GM21367 (cell line): ENCODE measurements around the gene CDH4.

ENCODE experiments used
- ATAC-seq: cut with Tn5 transposase; IDR thresholded peaks from one replicate; pipeline ENCODE4 v1.9.1; 2021; ENCODE audit not compliant: unreplicated experiment

The CDH4 gene

DNA sequence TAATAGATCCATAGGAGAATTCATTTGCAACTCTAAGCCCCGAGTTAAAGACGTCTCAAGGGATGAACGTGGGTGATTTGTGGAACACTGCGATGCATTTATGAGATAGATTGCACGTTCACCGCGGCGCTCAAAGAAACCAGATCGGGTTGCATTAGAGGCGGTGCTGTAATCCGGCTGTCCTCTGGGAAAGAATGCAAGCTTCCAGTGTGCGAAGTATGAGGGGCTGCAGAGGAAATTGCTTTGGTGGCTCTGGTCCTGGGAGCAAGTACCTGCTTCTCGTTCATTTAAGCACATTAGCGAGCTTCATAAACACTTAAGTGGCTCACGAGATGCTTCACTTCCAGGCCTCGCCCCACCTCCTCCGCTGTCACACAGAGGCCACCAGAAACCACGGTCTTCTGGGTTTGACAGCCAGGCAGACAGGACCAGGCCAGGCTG is 182.3 kb downstream of the CDH4 start:
- ATAC-seq: no peak

DNA sequence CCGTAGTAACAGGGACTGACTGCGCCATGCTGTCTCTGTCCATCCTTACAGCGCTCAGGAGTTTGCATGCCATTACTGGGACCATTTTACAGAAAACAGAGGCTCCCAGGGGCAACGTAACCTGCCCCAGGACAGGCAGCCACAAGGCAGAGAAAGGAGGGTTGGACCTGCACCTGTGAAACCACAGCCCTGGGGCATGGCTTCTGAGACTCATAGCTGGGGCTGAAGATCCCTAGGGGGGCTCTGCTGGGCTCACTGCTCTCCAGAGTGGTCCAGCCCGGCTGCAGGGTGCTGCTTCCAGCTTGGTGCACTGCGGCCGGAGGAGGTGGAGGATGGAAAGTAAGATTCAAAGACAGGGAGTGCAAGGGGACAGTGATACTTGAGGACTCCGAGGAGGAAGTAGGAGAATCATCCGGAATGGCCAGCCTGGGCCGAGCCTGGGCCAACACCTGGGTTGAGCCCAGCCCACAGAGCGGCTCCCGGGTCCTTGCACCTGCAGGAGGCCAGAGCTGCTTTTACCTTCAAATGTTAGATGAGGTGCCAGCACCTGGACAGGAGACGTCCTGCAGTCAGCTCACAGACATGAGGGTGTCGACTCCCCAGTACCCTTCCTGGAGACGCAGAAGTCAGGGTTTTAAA is 183.2 kb downstream of the CDH4 start:
- no peak for ATAC-seq

DNA sequence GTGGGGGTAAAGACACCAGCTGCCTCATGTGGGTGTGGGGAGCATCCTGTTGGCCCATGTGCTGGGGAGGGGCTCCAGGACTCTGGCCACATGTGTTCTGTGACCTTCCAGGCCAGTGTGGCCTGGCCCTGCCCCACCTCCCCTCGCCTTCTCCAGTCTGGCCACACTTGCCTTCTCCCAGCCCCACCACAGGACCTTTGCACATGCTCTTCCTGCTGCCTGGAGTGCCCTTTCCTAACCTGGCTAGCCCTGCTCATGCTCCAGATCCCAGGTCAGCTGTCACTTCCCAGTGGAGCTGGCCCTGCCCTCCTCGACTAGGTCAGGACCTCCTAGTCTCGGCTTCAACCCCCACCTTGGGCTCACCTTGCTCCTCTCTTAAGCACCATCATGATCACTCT is 183.8 kb downstream of the CDH4 start:
- no peak for ATAC-seq

DNA sequence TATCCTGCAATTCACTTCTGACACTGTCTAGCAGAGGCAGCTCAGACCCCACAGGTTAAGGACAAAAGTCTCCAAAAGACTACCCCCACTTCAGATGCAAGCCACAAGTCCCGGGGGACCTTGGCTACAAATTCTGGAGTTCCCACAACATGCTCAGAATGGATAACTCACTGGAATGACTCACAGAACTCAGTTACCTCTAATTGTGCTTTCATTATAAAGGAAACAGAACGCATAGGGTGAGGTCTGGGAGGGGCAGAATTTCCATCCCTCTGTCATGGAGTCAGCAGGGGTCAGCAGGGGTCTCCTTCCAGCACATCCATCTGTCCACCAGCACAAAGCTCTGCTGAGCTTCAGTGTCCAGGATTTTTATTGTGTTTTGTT is 184.2 kb downstream of the CDH4 start:
- no peak for ATAC-seq

DNA sequence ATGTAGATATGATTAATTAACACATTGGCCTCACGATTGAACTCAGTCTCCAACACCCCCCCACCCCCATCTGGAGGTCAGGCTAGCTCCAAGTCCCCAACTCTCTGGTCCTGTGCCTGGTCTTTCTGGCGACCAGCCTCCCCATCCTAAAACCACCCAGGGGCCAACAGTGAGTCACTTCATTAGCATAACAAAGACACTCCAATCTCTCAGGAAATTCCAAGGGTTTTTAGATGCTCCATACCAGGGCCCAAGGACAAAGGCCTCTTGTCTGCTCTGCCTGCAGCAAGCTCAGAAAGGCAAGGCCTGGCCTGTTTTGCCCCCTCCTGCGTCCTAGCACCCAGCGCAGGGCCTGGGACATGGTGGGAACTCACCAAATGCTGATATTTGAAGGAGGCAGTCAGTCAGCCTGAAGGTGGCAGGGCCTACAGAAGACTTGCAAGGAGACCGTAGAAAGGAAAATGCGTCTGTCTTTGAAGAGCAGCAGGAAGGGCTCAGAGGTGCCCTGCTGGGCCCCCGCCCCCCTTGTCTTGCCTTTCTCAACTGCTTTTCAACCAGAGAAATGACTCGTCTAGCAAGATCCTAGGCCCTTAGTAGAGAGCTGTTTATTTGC is 184.7 kb downstream of the CDH4 start:
- ATAC-seq: no peak

DNA sequence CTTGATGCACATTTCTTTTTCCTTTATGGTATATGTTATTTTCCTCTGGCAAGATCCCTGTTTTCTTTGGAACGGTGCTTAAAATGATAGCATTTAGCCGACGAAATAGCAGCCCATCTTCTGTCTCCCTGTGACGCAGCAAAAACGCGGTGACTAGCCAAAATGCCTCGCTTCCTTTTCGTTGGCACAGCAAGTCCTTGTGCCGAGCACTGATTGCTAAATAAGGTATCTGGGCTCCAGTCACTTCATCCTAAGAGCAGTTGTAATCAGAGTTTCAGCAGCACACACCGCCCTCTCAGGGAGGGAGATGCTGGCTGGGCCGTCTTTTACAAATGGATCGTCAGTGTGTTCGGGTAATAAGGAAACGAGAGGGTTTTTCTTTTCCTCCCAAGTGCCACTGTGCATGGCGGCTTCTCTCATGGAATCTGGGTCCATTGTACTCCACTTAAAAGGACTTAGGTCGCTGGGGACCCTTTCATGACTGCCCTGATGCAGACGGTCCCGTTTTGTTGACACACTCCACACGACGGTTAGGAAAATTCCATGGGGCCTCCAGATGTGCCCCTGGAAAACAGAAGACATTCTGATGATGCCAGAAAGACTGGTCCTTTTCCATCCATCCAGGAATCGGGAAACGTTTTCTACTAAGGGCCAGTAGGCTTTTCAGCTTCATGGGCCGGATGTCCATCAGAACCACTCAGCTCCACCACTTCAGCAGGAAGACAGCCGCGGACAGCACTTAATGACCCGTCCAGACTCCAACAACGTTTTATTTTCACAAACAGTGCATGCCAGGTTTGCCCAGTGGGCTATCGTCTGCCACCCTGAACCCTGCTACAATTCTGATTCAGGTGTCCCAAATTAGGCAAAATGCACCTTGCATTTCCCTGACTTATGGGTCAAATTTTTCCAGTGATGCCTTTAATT is 185.5 kb downstream of the CDH4 start:
- no peak for ATAC-seq

DNA sequence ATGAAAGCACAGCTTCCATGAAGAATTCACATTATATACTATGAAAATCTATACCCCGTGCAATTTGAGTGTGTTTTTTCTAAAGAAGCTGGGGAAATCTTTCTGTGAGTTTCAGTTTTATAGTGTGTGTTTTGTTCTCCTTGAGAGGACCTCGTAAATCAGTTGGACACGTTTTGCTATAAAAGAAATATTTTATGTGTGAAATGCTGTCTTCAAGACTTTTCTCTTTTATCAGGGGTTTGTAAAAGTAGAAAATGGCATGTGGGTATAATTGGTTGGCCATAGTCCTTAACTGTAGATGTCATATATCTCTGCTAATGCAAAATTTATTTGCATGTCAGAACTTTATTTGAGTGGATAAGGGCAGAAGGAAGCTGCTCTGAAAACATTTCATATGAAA is 186.2 kb downstream of the CDH4 start:
- ATAC-seq: no peak

DNA sequence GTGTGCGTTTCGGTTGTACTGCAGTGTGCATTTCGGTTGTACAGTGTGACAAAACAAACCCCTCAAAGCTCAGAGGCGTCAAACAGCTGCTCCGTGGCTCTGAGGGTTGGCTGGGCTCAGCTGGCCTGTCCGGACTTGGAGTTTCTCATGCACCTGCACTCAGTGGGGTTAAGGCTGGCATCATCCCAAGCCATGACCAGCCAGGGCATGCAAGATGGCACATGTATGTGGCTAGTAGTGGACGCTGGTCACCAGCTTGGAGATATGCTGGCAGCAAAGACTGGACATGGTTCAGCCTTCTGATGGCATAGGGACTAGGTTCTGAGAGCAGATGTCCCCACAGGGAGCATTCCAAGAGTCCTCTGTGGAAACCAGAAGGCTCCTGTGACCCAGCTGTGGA is 187.2 kb downstream of the CDH4 start:
- ATAC-seq: no peak

DNA sequence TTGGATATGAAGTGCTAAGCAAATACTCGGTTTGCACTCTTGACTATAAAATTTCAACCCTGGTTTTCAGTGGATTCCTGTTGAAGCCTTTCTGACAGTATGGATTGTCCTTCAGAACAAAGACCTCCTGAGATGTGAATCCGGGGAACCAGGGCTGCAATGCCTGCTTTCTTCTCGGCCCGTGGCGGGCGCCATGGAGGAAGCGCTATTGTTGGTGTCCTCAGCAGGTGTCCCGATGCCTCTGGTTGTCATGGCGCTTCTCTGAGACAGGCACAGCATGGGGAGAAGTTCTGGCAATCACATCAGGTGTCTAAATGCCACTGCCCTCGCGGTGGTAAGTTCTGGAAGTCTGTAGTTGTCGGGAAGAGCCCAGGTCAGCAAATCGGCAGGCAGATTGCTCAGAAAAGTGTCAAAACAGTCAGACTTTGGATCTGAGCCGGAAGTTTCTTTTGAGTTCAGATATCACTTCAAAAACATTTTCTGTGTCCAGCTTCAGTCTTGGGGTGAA is 188.5 kb downstream of the CDH4 start:
- ATAC-seq: no peak

DNA sequence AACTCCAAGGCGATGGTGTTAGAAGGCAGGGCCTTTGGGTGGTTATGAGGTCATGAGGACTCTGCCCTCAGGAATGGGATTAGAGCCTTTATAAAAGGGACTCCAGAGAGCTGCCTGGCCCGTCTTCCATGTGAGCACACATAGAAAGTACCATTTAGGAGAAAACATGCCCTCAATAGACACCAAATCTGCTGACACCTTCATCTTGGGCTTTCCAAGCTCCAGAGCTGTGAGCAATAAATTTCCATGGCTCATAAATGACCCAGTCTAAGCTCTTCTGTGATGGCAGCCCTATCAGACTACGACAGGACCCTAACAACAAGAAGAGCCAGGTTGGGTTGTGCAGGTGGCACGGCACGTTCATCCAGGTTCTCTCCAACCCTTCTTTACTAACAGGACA is 189.5 kb downstream of the CDH4 start:
- ATAC-seq: no peak

DNA sequence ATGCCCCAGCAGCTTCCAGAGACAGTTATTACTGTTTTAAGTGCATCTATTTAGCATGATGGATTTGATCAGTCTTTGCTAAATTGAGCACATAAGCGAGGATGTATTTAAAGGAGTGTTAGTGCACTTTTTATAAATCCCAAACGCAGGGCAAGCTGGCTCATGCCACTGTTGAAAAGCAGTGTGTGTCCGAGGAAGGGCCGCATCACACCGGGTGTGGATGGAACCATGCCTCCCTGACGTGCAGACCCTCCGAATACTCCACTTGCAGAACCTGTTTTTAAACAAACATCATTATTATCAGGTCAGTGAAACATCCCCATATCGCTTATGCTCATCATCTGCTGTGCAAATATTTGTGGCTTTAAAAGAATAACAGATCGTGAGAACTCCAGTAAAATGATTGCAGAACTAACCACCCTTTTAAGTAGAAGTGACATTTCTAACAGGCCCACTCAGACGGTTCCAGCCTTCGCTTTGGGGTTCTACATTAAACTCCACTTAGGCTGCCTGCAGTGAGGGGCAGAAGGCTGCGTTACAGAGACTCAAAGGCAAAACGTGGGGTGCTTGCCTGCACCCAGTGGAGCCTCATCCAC is 190.1 kb downstream of the CDH4 start:
- no peak for ATAC-seq

DNA sequence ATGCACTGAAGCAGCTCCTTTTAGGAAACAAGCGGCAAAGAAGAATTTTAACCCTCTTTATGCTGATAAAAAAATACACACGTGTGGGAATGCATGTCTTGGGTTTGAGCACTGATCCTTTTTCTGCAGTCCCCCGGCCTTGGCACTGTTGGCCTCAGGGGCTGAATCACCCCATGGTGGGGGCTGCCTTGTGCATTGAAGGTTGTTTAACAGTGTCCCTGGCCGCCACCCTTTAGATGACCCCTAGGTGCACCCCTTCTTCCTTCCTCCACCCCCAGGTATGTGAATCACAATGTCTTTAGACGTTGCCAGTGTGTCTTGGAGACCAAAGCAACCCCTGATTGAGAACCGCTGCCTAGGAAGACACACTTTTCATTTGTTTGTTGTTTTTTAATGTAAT is 190.7 kb downstream of the CDH4 start:
- ATAC-seq: no peak

DNA sequence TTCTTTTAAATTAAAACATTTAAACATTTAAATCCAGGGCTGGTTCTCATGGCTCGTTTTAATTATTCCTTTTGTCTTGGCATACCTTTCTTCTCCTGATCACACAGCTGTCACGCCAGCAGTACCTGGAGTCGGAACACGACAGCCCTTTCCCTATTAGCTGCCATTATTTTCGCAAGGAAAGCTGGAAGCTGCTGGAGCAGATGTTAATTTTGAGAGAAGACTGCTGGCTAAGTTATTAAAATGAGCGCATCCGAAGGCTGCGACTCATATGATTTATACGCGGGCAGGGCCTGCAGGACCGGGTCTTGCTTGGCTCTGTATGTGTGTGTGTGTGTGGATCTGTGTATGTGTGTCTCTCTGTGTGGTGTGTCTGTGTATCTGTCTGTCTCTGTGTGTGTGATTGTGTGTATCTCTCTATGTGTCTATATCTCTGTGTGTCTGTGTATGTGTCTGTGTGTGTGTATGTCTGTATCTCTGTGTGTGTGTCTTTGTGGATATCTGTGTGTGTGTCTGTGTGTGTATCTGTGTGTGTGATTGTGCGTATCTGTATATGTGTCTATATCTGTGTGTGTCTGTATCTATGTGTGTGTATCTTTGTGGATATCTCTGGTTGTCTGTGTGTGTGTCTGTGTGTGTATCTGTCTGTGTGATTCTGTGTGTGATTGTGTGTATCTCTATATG is 191.5 kb downstream of the CDH4 start:
- ATAC-seq: no peak

DNA sequence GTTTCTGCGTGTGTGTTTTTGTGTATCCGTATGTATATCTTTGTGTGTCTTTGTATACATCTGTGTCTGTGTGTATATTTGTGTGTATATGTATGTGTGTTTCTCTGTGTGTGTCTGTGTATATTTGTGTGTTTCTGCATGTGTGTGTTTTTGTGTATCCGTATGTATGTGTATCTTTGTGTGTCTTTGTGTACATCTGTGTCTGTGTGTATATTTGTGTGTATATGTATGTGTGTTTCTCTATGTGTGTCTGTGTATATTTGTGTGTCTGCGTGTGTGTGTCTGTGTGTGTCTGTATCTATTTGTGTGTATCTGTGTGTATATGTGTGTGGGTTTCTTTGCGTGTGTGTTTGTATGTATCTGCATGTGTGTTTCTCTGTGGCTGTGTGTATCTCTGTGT is 192.6 kb downstream of the CDH4 start:
- ATAC-seq: no peak

DNA sequence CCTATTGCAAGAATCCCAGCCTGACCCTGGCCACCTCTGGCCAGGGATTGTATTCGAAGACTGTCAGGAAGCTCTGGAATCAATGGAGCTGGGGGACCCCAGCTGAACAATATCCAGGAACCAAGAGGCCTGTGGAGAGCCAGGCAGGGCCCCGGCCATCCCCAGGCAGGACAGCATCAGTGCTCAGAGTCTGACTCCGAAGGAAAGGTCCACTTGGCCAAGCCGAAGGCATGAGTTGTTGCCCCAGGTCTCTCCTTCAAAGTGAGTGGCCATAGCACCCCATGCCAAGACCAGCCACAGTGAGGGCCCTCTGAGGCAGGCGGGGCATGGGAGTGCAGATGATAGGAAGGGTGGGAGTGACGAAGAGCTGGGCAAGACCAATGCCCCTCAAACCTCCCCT is 193.1 kb downstream of the CDH4 start:
- no peak for ATAC-seq

DNA sequence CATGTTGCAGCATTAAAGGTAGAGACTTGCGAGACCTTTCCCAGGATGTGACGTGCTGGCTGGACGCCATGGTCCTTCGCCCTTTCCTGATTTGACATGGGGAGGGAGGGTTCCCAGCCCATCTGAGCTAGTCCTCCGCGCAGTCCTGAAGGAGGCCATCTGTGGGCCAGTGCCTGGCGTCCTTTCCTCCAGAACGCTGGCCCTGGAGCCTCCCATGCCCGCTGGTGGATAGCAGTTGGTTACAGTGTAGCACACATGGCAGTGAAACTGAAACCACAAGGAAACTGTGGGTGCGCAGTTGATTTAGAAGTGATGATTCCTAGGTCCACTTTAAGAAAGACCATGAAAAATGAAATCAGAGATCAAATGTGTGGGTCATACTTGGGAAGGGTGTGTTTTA is 193.7 kb downstream of the CDH4 start:
- no peak for ATAC-seq

DNA sequence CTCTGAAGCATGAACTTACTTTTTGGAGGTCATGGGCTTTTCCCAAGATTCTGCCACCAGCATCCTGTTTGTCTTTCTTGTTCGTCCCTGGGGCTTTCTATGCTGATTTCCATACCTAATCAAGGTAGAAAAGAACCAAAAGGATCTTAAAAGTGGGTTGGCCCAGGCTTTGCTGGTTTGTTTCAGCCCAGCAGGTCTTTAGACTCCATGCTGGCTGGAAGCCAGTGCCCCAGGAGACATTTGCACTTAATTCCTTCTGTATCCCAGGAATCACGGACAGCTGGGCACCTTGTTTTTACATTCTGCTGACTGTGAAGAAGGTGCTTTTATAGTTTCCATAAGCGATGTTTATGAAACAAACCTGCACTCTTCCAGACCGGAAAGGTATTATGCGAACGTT is 195.9 kb downstream of the CDH4 start:
- no peak for ATAC-seq

DNA sequence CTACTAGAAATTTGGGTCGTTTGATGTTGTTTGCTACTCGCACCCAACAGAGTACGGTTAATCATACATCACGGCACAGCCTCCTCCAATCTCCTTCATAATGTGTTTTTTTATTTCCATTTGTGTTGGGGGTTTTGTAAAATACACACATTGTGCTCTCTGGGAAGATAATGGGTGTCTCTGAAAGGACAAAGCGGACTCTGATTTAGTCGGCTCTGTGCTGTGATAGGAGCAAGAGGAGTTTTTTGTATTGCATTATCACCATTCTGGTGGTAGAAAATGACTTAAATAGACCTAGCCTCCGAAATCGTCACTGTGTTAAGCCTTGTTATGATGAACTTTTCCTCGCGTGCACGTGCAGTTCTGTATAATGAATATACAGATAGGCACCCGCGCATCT is 196.3 kb downstream of the CDH4 start:
- ATAC-seq: no peak

DNA sequence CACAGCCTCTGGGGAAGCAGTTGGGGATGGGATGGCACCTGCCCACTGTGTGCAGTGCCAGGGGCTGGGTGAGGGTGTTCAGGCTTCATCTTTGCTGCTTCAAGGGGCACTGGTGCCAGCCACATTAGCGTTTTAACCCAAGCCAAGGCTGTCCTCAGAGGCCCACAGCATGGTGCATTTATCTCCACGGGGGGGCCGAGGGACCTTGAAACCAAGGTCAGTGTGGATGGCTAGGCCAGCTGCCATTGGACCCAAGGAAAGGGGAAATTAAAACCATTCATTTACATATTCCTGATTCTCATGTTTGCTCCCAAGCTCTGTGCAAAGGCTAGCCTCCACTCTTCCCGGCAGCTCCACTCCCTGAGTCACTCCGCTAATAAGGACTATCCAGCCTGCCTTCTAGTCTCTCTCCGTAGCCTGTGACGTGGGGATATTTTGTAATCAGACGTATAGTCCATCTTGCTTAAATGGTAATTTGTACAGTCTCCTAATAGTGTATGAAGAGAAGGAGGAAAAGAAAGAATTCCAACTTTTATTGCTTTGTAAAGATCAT is 197.1 kb downstream of the CDH4 start:
- ATAC-seq: no peak

DNA sequence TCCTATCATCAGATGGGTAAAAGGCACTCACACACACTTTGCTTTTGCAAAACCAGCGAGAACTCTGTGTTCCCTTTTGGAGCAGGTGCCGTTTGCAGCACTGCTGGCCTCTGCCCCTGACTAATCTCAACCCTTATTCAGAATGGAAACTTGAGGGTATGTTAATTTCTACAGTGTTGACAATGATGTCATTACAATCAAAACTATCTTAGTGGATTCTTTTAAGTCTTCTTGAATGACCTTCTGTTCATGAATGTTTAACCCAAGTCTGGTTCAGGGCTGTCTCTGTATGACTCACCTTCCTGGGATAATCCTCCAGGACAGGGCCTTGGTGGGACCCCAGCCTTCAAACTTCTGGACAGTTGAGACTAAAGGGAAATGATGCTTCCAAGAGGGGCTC is 197.9 kb downstream of the CDH4 start:
- no peak for ATAC-seq

DNA sequence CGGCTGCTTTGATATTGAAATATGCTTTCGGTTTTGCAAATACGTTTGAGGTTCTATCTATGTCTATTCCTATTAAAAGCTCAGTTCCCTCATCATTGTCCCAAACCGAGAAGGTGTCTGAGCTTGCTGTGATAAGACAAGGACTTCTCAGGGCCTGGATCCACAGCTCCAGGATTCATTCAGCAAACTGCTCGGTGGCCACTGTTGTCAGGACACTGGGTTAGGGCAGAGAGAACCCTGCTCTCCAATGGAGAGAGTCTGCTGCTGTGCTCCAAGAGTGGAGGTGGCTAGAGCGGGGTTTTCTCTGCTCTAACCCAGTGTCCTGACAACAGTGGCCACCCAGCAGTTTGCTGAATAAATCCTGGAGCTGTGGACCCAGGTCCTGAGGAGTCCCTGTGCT is 198.5 kb downstream of the CDH4 start:
- ATAC-seq: no peak
